Body of pancreas (tissue), 4 donors: ENCODE results near the gene R3HDM4. TPM values are rescaled to one million over a fixed set of nuclear protein-coding genes. Genes with fewer than 3 reads are reported as not detected.

Experiments used
- ATAC-seq: fragments of 150-250 bp; one replicate; pipeline ENCODE4 v1.9.1; 2016
- DNase-seq, 4 donors: peaks; one replicate each; pipeline ENCODE4 v3.0.0-alpha.2; 2019
- H3K27ac ChIP-seq, 4 donors: fragments of 200-600 bp; sonication (generic); 1 replicate in 3 of 4; 2 replicates in 1 of 4; pipeline versions ENCODE4 v1.5.1 to v1.6.1; 2016 to 2019; ENCODE audit warnings: mild to moderate bottlenecking in 1 of 4, mixed read lengths in 1 of 4, moderate library complexity in 1 of 4
- H3K27me3 ChIP-seq, 2 donors: fragments of 200-600 bp; sonication (generic); one replicate each; pipeline ENCODE4 v1.6.0; 2016; ENCODE audit warnings: mild to moderate bottlenecking in 1 of 2
- H3K36me3 ChIP-seq, 2 donors: fragments of 200-600 bp; sonication (generic); replicated peaks in 1 of 2; 2 replicates each; pipeline ENCODE4 v1.5.1; 2016; ENCODE audit warnings: low read depth in 2 of 2; ENCODE audit not compliant: insufficient read depth in 1 of 2
- H3K4me1 ChIP-seq: fragments of 200-600 bp; sonication (generic); one replicate; pipeline ENCODE4 v1.6.0; 2016
- H3K4me3 ChIP-seq, 2 donors: fragments of 200-600 bp; sonication (generic); 1 replicate in 1 of 2; 2 replicates in 1 of 2; pipeline ENCODE4 v1.5.1; 2016 to 2019
- H3K9me3 ChIP-seq, 3 donors: fragments of 200-600 bp; sonication (generic); 1 replicate in 2 of 3; 2 replicates in 1 of 3; pipeline ENCODE4 v1.5.1; 2016
- POLR2A ChIP-seq, 3 donors: fragments of 450-650 bp; IDR thresholded peaks; one replicate each; pipeline ENCODE4 v1.6.1; 2016; ENCODE audit warnings: antibody characterized with exemption in 3 of 3, mild to moderate bottlenecking in 2 of 3
- WGBS, 2 donors: methylation state at CpG; one replicate each; pipeline ENCODE4 v1.1.5; 2017; 5-methylcytosine and 5-hydroxymethylcytosine counted together
- intact Hi-C: fragments of 100-400 bp; cut with DNase I; formaldehyde crosslinking; loops from one replicate; pipeline ENCODE4 v1.15.1; 2023
- total RNA-seq, 2 donors: library from RNA; depleted of rRNA; stranded (reverse); fragments of >200 nt; gene quantifications; one replicate each; pipeline ENCODE4 v1.1.0, GENCODE V29; 2016
- TF ChIP-seq, protein P1 (sequence below), 7 experiments: fragments of 450-650 bp in 4 of 7; fragments of 200-600 bp in 3 of 7; sonication (generic) in 3 of 7; IDR thresholded peaks; one replicate each; pipeline ENCODE4 v1.5.1; 2016 to 2019; ENCODE audit warnings: antibody characterized with exemption in 7 of 7

R3HDM4 gene
- total RNA-seq, 2 donors from 2014 or later: 11.2 to 34.0 TPM

- 93 to 94% methylated on average over 3 to 7 of the region's 7 CpGs for WGBS, 2 donors
Observed at GRCh38 chr19:939922-940321, 26.9 kb upstream of the R3HDM4 start.

GRCh38 chr19:939439-939838, 26.4 kb upstream of the R3HDM4 start:
- TF ChIP-seq, protein P1, sequence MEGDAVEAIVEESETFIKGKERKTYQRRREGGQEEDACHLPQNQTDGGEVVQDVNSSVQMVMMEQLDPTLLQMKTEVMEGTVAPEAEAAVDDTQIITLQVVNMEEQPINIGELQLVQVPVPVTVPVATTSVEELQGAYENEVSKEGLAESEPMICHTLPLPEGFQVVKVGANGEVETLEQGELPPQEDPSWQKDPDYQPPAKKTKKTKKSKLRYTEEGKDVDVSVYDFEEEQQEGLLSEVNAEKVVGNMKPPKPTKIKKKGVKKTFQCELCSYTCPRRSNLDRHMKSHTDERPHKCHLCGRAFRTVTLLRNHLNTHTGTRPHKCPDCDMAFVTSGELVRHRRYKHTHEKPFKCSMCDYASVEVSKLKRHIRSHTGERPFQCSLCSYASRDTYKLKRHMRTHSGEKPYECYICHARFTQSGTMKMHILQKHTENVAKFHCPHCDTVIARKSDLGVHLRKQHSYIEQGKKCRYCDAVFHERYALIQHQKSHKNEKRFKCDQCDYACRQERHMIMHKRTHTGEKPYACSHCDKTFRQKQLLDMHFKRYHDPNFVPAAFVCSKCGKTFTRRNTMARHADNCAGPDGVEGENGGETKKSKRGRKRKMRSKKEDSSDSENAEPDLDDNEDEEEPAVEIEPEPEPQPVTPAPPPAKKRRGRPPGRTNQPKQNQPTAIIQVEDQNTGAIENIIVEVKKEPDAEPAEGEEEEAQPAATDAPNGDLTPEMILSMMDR (IDR thresholded peaks at IDR 0.05): no peak
- TF ChIP-seq POLR2A (IDR thresholded peaks at IDR 0.05): no peak
- no peaks in the 10 kb centered on the region for H3K9me3 ChIP-seq
- intact Hi-C loops: no loop called here
- peaks cover 54% of the 10 kb centered on the region for H3K4me1 ChIP-seq
- WGBS, 2 donors: 83 to 90% methylated on average over 22 of the region's 22 CpGs
- no peak for ATAC-seq
- H3K27me3 ChIP-seq: no peaks in the 10 kb centered on the region
- peak overlapping the region in 3 of 4 donors; percentile 93 to 94 (median 94) for H3K27ac ChIP-seq
- DNase-seq: no peak
- H3K36me3 ChIP-seq: no peaks in the 10 kb centered on the region
- H3K4me3 ChIP-seq: no peak overlapping the region

More at GRCh38 chr19:939922-940321, 26.9 kb upstream of the R3HDM4 start:
- Histone ChIP-seq H3K4me1 (peaks cover 49% of the 10 kb centered on the region), H3K4me3 (no peak overlapping the region), H3K27me3 (no peaks in the 10 kb centered on the region), H3K9me3 (no peaks in the 10 kb centered on the region), H3K27ac (peak overlapping the region; percentile 93 to 94 (median 94)), H3K36me3 (no peaks in the 10 kb centered on the region)
- ATAC-seq (no peak), DNase-seq (no peak)
- no peak for TF ChIP-seq POLR2A (IDR thresholded peaks at IDR 0.05)
- TF ChIP-seq, protein P1 (IDR thresholded peaks at IDR 0.05): no peak
- intact Hi-C loops: no loop called here

DNA sequence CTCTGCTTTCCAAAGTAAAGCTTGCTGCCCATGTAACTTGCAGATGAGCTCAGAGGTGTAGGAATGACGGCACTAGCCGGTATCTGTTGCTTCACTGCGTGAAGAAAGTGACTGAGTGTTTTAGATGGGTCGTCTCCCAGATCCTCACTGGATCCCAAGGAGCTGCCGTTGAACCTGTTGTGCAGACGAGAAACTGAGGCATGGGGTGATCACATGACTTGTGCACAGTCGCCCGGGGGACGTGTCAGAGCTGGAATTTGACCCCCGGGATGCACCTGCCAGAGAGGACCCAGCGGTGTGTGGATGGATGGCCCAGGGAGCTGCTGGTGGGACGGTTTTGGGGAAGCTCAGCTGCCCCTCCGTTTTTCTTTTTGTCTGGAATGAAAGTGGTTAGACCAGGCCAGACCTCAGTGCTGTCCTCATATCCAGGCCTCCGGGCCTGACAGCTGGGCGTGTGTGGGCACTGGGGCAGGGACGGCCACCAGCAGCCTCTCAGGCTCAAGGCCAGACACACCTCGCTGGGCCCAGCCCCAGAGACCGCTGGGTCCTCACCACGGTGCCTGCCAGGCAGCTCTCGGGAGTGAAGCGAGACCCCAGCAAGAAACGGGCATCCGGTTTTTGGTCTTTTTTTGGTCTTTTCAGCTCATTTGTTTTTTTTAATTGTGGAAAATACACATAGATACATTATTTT, 25.4 kb upstream of the R3HDM4 start:
- peak overlapping the region in 1 of 4 donors; percentile 32 for H3K27ac ChIP-seq
- no peaks in the 10 kb centered on the region for H3K36me3 ChIP-seq
- ATAC-seq: no peak
- DNase-seq: peak in 1 of 4 donors; percentile 56
- peaks cover 65% of the 10 kb centered on the region for H3K4me1 ChIP-seq
- no peaks in the 10 kb centered on the region for H3K27me3 ChIP-seq
- intact Hi-C loops: no loop called here
- no peak for TF ChIP-seq POLR2A (IDR thresholded peaks at IDR 0.05)
- TF ChIP-seq, protein P1 (IDR thresholded peaks at IDR 0.05): no peak
- no peak overlapping the region for H3K4me3 ChIP-seq
- no peaks in the 10 kb centered on the region for H3K9me3 ChIP-seq
- 63 to 77% methylated on average over 18 to 23 of the region's 23 CpGs for WGBS, 2 donors

GRCh38 chr19:937259-937694, 24.3 kb upstream of the R3HDM4 start:
- no peak for DNase-seq

More at GRCh38 chr19:937259-937694, 24.3 kb upstream of the R3HDM4 start:
- H3K27me3 ChIP-seq: no peaks in the 10 kb centered on the region
- no peak overlapping the region for H3K4me3 ChIP-seq
- H3K4me1 ChIP-seq: peaks cover 73% of the 10 kb centered on the region
- WGBS, 2 donors: 90 to 91% methylated on average over 16 of the region's 16 CpGs
- ATAC-seq: no peak
- intact Hi-C loops: no loop called here
- no peak overlapping the region for H3K27ac ChIP-seq
- TF ChIP-seq POLR2A (IDR thresholded peaks at IDR 0.05): no peak
- TF ChIP-seq, protein P1 (IDR thresholded peaks at IDR 0.05): no peak
- no peaks in the 10 kb centered on the region for H3K9me3 ChIP-seq
- H3K36me3 ChIP-seq: no peaks in the 10 kb centered on the region
